HCT116 (cell line): ENCODE measurements around the gene GLB1L. TPM values are rescaled to one million over a fixed set of nuclear protein-coding genes. Genes with fewer than 3 reads are reported as not detected.
"Not testable (repeated sequence)": the region's sequence is repeated elsewhere in the genome, so short reads cannot be mapped to it uniquely, and the experiment has no call there.

ENCODE experiments used
- ATAC-seq: fragments of 200-7000 bp; cut with Tn5 transposase; 2 replicates; pipeline ENCODE4 v1.9.1; 2020; ENCODE audit warnings: mild to moderate bottlenecking, moderate library complexity
- BruUV-seq: library from RNA; stranded (reverse); fragments of 400-500 nt; replicated peaks from 2 replicates; lab custom pipeline; 2021; lab: Mats Ljungman, UMichigan
- CTCF ChIA-PET: fragments of 300-600 bp; sonication (Branson Sonifier 250); formaldehyde crosslinking; loops from one replicate; lab custom pipeline; 2021; ENCODE audit warnings: antibody characterized with exemption; lab: Charles Lee
- POLR2A ChIA-PET: fragments of 300-600, 350-600 bp; sonication (Branson Sonifier 250); formaldehyde crosslinking; loops from one replicate; lab custom pipeline; 2021; ENCODE audit warnings: antibody characterized with exemption; lab: Charles Lee
- RAD21 ChIA-PET, 2 experiments: fragments of 300-600 bp; sonication (Branson Sonifier 250); formaldehyde crosslinking; loops; one replicate each; lab custom pipeline; 2023; ENCODE audit warnings: low total read pairs in 2 of 2; ENCODE audit not compliant: uncharacterized antibody in 2 of 2, unreplicated experiment in 2 of 2, low non-redundant PET in 1 of 2; lab: Charles Lee
- DNase-seq: peaks from one replicate; pipeline ENCODE4 v3.0.0-alpha.2; 2010; ENCODE audit warnings: low read depth, low spot score
- H2AFZ ChIP-seq: fragments of 200-600 bp; shearing (Covaris generic), sonication (generic); 2 replicates; pipeline ENCODE4 v1.6.1; 2017; ENCODE audit warnings: low read depth, mixed run types, mixed read lengths, antibody characterized with exemption, low read length; ENCODE audit not compliant: poor library complexity, severe bottlenecking
- H3K27ac ChIP-seq: 2 replicates; pipeline ENCODE4 v1.5.1; 2012; ENCODE audit warnings: low read depth, low read length
- H3K27me3 ChIP-seq: fragments of 200-600 bp; sonication (generic); 2 replicates; pipeline ENCODE4 v1.6.1; 2016; ENCODE audit warnings: mixed run types, low read length, mixed read lengths; ENCODE audit not compliant: insufficient read depth
- H3K36me3 ChIP-seq, 2 experiments: fragments of 200-500 bp in 1 of 2; fragments of 200-600 bp in 1 of 2; sonication (Bioruptor generic) in 1 of 2; sonication (generic) in 1 of 2; 2 replicates each; pipeline versions ENCODE4 v1.5.1 to v1.6.1; 2014 to 2016; ENCODE audit warnings: low read length in 2 of 2, inconsistent platforms in 1 of 2, mixed read lengths in 1 of 2, mixed run types in 1 of 2; ENCODE audit not compliant: insufficient read depth in 2 of 2, control insufficient read depth in 1 of 2
- H3K4me1 ChIP-seq, 2 experiments: fragments of 200-600 bp in 1 of 2; sonication (generic) in 1 of 2; 2 replicates each; pipeline versions ENCODE4 v1.5.1 to v1.6.1; 2012 to 2017; ENCODE audit warnings: low read length in 2 of 2, inconsistent platforms in 1 of 2, mild to moderate bottlenecking in 1 of 2, mixed read lengths in 1 of 2, mixed run types in 1 of 2, moderate library complexity in 1 of 2; ENCODE audit not compliant: insufficient read depth in 2 of 2, control insufficient read depth in 1 of 2
- H3K4me2 ChIP-seq: fragments of 200-600 bp; sonication (generic); 2 replicates; pipeline ENCODE4 v1.6.1; 2017; ENCODE audit warnings: mixed run types, low read length, mixed read lengths
- H3K4me3 ChIP-seq, 2 experiments: fragments of 200-600 bp in 1 of 2; sonication (generic) in 1 of 2; replicated peaks in 1 of 2; 2 replicates each; pipeline ENCODE4 v1.5.1; 2011 to 2016; ENCODE audit warnings: low read length in 2 of 2, control low read depth in 1 of 2, low read depth in 1 of 2, mild to moderate bottlenecking in 1 of 2, mixed read lengths in 1 of 2, mixed run types in 1 of 2
- H3K79me2 ChIP-seq: fragments of 200-600 bp; sonication (generic); 2 replicates; pipeline ENCODE4 v1.6.1; 2017; ENCODE audit warnings: mild to moderate bottlenecking, mixed run types, low read length, moderate library complexity, mixed read lengths; ENCODE audit not compliant: insufficient read depth
- H3K9ac ChIP-seq: fragments of 200-600 bp; sonication (generic); 2 replicates; pipeline ENCODE4 v1.6.1; 2016; ENCODE audit warnings: low read length, mixed read lengths
- H3K9me2 ChIP-seq: fragments of 200-600 bp; sonication (generic), shearing (Covaris generic); 2 replicates; pipeline ENCODE4 v1.6.1; 2017; ENCODE audit warnings: mixed run types, mild to moderate bottlenecking, moderate library complexity; ENCODE audit not compliant: insufficient read depth
- H3K9me3 ChIP-seq, 2 experiments: fragments of 200-500 bp in 1 of 2; fragments of 200-600 bp in 1 of 2; sonication (Bioruptor generic) in 1 of 2; sonication (generic) in 1 of 2; 2 replicates each; pipeline ENCODE4 v1.6.1; 2014 to 2017; ENCODE audit warnings: low read length in 2 of 2, mixed read lengths in 2 of 2, inconsistent platforms in 1 of 2, low read depth in 1 of 2, mild to moderate bottlenecking in 1 of 2, mixed run types in 1 of 2, moderate library complexity in 1 of 2; ENCODE audit not compliant: control insufficient read depth in 1 of 2, insufficient read depth in 1 of 2
- H4K20me1 ChIP-seq: fragments of 200-600 bp; sonication (generic), shearing (Covaris generic); 2 replicates; pipeline ENCODE4 v1.6.1; 2017; ENCODE audit warnings: mixed run types, mild to moderate bottlenecking, moderate library complexity; ENCODE audit not compliant: insufficient read depth
- CBX3 ChIP-seq: IDR thresholded peaks from 2 replicates; pipeline ENCODE4 v1.6.1; 2012; ENCODE audit warnings: low read depth
- EGR1 ChIP-seq: IDR thresholded peaks from 2 replicates; pipeline ENCODE4 v1.6.1; 2012; ENCODE audit warnings: low read depth
- ELF1 ChIP-seq: IDR thresholded peaks from 2 replicates; pipeline ENCODE4 v1.6.1; 2012; ENCODE audit warnings: low read depth, borderline replicate concordance
- EZH2 ChIP-seq: fragments of 200-600 bp; sonication (generic); IDR thresholded peaks from 2 replicates; pipeline ENCODE4 v1.6.1; 2017; ENCODE audit warnings: antibody characterized with exemption, mixed run types
- EZH2phosphoT487 ChIP-seq: fragments of 200-600 bp; IDR thresholded peaks from 2 replicates; pipeline ENCODE4 v1.6.1; 2018; ENCODE audit warnings: antibody characterized with exemption, borderline replicate concordance
- POLR2AphosphoS5 ChIP-seq: IDR thresholded peaks from 2 replicates; pipeline ENCODE4 v1.6.1; 2011; ENCODE audit warnings: mild to moderate bottlenecking, low read depth, low read length, moderate library complexity
- SP1 ChIP-seq: IDR thresholded peaks from 2 replicates; pipeline ENCODE4 v1.6.1; 2012; ENCODE audit warnings: low read depth
- intact Hi-C: fragments of 100-400 bp; cut with micrococcal nuclease; formaldehyde crosslinking; loops from 2 replicates; pipeline ENCODE4 v1.10.0; 2022
- total RNA-seq: library from RNA; stranded (reverse); gene quantifications from one replicate; pipeline ENCODE4 v1.2.1, GENCODE V29; 2021; ENCODE audit not compliant: unreplicated experiment
- TF ChIP-seq, protein P1 (sequence below): IDR thresholded peaks from 2 replicates; pipeline ENCODE4 v1.6.1; 2012; ENCODE audit warnings: low read depth
- TF ChIP-seq, protein P2 (sequence below): IDR thresholded peaks from 2 replicates; pipeline ENCODE4 v1.6.1; 2012
- TF ChIP-seq, protein P3 (sequence below): IDR thresholded peaks from 2 replicates; pipeline ENCODE4 v1.6.1; 2011; ENCODE audit warnings: mild to moderate bottlenecking, low read length, moderate library complexity; ENCODE audit not compliant: insufficient replicate concordance; ENCODE audit errors: extremely low read depth

GLB1L gene
- total RNA-seq, 1 experiment from 2014 or later = 6.6 TPM

- no peaks in the 10 kb centered on the region for H3K9me3 ChIP-seq
- intact Hi-C loops = no loop called here
- no peak overlapping the region for H3K4me2 ChIP-seq
- BruUV-seq = no TSS peak
- RAD21 ChIA-PET = no interaction called here
- H3K9ac ChIP-seq = no peak overlapping the region
- no peaks in the 10 kb centered on the region for H3K9me2 ChIP-seq
- no peak overlapping the region for H3K27ac ChIP-seq
- TF ChIP-seq EGR1 (no peak), ELF1 (no peak), SP1 (no peak), EZH2 (no peak), CBX3 (no peak), POLR2AphosphoS5 (no peak), EZH2phosphoT487 (no peak)
- TF ChIP-seq, protein P1, sequence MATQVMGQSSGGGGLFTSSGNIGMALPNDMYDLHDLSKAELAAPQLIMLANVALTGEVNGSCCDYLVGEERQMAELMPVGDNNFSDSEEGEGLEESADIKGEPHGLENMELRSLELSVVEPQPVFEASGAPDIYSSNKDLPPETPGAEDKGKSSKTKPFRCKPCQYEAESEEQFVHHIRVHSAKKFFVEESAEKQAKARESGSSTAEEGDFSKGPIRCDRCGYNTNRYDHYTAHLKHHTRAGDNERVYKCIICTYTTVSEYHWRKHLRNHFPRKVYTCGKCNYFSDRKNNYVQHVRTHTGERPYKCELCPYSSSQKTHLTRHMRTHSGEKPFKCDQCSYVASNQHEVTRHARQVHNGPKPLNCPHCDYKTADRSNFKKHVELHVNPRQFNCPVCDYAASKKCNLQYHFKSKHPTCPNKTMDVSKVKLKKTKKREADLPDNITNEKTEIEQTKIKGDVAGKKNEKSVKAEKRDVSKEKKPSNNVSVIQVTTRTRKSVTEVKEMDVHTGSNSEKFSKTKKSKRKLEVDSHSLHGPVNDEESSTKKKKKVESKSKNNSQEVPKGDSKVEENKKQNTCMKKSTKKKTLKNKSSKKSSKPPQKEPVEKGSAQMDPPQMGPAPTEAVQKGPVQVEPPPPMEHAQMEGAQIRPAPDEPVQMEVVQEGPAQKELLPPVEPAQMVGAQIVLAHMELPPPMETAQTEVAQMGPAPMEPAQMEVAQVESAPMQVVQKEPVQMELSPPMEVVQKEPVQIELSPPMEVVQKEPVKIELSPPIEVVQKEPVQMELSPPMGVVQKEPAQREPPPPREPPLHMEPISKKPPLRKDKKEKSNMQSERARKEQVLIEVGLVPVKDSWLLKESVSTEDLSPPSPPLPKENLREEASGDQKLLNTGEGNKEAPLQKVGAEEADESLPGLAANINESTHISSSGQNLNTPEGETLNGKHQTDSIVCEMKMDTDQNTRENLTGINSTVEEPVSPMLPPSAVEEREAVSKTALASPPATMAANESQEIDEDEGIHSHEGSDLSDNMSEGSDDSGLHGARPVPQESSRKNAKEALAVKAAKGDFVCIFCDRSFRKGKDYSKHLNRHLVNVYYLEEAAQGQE = no peak
- TF ChIP-seq, protein P2, sequence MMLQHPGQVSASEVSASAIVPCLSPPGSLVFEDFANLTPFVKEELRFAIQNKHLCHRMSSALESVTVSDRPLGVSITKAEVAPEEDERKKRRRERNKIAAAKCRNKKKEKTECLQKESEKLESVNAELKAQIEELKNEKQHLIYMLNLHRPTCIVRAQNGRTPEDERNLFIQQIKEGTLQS = no peak
- TF ChIP-seq, protein P3, sequence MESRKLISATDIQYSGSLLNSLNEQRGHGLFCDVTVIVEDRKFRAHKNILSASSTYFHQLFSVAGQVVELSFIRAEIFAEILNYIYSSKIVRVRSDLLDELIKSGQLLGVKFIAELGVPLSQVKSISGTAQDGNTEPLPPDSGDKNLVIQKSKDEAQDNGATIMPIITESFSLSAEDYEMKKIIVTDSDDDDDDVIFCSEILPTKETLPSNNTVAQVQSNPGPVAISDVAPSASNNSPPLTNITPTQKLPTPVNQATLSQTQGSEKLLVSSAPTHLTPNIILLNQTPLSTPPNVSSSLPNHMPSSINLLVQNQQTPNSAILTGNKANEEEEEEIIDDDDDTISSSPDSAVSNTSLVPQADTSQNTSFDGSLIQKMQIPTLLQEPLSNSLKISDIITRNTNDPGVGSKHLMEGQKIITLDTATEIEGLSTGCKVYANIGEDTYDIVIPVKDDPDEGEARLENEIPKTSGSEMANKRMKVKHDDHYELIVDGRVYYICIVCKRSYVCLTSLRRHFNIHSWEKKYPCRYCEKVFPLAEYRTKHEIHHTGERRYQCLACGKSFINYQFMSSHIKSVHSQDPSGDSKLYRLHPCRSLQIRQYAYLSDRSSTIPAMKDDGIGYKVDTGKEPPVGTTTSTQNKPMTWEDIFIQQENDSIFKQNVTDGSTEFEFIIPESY = no peak
- no peaks in the 10 kb centered on the region for H4K20me1 ChIP-seq
- DNase-seq (no peak), ATAC-seq (no peak)
- peaks cover 4% of the 10 kb centered on the region; the same call in 1 of the 2 replicates for H3K27me3 ChIP-seq
- H3K4me3 ChIP-seq = no peak overlapping the region
- H3K79me2 ChIP-seq = no peaks in the 10 kb centered on the region
- H3K4me1 ChIP-seq = no peaks in the 10 kb centered on the region
- CTCF ChIA-PET = interaction anchor here (1.0 to 2.3 kb wide), 3 partner anchors 17 to 34 kb away, joined by 3 to 8 read pairs (median 6); partner anchors contain the start of gene DNAJB2
- POLR2A ChIA-PET = interaction anchor here (0.8 to 1.4 kb wide), 2 partner anchors 9 to 13 kb away, joined by 3 to 4 read pairs; partner anchors contain the start of gene TUBA4B
- no peaks in the 10 kb centered on the region for H3K36me3 ChIP-seq
- no peak overlapping the region for H2AFZ ChIP-seq
These were observed 16.0 kb upstream of the GLB1L start for GRCh38 chr2:219261024-219261855.

DNA sequence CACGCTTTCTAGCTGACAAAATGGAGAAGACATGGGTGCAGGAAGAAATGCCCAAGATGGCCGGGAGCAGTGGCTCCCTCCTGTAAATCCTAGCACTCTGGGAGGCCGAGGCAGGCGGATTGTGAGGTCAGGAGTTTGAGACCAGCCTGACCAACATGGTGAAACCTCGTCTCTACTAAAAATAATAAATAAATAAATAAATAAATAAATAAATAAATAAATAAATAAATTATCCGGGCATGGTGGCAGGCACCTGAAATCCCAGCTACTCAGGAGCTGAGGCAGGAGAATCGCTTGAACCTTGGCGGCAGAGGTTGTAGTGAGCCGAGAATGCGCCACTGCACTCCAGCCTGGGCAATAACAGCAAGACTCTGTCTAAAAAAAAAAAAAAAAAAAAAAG, 13.7 kb upstream of the GLB1L start:
- H2AFZ ChIP-seq, BruUV-seq, H3K36me3 ChIP-seq, H3K27me3 ChIP-seq, DNase-seq, H3K9ac ChIP-seq, POLR2A ChIA-PET, H3K4me2 ChIP-seq, intact Hi-C loops, H4K20me1 ChIP-seq, H3K27ac ChIP-seq, H3K9me3 ChIP-seq, H3K9me2 ChIP-seq, ATAC-seq, H3K79me2 ChIP-seq, H3K4me3 ChIP-seq, RAD21 ChIA-PET: not testable (repeated sequence)
- H3K4me1 ChIP-seq = peaks cover 6 to 10% of the 10 kb centered on the region in 2 experiments; a peak in 2 of 4 replicates
- CTCF ChIA-PET = interaction anchor here (1.2 kb wide), 1 partner anchor 36 kb away, joined by 7 read pairs; no protein-coding TSS in a partner anchor
